Pulmonary artery endothelial cell (primary cell): ENCODE results near the gene MMP28. TPM values are rescaled to one million over a fixed set of nuclear protein-coding genes. Genes with fewer than 3 reads are reported as not detected.

Experiments
- DNase-seq: peaks from one replicate; pipeline ENCODE4 v3.0.0-alpha.2; 2011; ENCODE audit warnings: low read depth, low spot score
- total RNA-seq: library from RNA; depleted of rRNA; stranded (reverse); fragments of >200 nt; gene quantifications from 2 replicates; pipeline ENCODE4 v1.2.3, GENCODE V29; 2014

The MMP28 gene
- total RNA-seq, 1 donor from 2014 or later, result 7.2 TPM

DNA sequence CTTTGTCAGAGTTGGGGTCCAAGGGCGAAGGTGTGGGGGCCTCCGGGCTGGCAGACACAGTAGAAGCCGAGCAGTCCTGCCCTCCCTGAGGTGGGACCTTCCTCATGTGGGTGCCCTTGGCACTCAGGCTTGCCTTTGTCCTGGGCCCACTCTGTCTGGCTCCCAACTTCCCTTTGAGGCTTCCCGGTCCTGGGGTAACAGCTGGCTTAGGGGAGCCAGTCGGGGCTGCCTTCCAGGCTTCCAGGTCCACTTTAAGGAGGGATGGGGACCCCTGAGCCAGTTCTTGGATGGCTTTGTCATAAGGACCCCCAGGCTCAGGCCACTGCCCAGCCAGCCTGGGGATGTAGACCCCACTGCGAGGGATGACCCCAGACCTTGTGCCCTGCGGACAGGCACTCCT lies 50.2 kb downstream of the MMP28 start:
- no peak for DNase-seq

DNA sequence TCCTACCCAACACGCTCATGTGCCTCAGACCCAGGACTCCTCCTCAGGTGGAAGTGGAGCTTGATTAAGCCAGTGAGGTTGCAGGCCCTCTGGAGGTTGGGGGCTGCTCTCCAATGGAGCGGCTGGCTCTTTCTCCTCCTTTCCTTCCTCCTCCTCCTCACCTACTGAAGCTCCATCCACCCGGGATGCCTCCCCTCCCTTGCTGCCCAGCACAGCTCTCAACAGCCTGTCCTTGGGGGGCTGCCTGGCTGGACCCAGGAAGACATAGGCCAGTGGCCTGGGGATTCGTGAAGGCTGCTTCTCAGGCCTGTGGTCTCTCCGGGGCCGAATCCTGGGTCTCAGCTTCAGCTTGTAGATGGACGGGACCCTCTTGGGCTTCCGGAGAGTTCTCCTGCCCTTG lies 50.6 kb downstream of the MMP28 start:
- no peak for DNase-seq

DNA sequence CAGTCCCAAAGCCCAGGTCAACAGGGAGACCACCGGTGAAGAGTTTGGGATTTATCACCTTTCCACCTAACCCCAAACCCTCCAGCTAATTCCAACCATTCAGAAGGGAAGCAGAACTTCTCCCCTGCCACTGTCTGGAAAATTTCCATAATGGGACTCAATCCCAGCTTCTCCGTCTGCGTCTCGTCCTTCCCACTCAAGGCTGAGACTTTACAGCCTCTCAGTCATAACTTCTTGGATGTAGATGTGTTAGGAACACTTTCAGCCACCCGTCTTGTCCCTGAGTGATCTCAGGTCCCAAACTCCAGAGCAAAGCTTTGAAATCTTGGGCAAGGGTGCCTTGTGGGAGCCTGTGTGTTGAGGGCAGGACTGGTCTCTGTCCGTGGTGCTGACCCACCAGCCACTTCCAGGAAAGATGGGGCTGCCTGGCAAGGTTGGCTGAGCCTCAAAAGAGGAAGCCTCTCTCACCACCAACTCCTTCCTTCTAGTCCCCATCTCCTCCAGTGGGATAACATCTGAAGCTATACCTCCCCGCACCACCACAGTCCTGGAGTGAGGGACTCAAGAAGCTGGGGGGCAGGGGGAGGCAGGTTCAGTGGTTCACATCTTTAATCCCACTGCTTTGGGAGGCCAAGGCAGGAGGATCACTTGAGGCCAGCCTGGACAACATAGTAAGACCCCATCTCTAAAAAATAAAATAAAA lies 51.7 kb downstream of the MMP28 start:
- no peak for DNase-seq

DNA sequence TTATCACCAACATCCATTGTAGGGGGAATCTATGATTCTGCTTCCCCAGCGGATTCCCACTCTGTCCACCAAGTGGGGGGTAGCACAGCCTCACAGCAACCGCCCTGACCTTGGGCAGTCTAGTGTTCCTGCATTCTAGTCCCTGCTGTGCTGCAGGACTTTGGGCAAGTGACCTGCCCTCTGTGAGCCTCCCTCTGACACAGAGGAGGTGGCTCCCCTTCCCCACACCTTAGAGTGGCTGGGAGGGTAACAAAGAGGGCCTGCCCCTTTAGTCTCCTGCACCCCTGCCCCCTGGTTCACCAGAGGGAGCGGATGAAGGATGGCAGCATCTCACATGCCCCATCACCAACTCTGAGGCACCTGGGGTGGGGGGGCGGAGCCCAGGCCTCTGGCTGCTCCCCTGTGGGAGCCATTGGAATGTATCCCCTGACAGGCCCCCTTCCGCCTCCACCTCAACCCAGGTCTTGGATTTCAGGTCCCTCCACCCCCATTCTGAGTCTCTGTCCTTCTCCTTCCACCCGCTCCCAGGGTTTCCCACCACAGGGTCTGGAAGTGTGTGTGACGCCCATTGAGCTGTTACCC lies 52.5 kb downstream of the MMP28 start:
- DNase-seq, result no peak

DNA sequence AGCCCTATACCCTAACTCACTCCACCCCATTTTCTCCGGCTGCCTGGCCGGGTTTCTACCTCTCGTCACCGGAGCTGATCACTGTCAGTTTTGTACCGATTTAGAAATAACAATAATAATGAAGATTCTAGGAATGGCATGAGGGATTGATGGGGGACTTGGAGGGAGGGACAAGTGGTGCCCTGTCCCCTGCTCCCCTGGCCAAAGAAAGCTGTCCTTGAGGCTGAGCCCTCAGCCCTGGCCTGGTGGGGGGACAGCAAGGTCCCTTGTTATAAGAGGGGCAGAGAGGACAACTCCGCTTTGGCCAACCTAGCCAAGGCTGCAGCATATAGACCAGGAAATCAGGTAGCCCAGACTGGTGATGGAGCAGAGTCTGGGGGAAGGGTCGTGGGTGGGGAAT lies 52.9 kb downstream of the MMP28 start:
- no peak for DNase-seq

DNA sequence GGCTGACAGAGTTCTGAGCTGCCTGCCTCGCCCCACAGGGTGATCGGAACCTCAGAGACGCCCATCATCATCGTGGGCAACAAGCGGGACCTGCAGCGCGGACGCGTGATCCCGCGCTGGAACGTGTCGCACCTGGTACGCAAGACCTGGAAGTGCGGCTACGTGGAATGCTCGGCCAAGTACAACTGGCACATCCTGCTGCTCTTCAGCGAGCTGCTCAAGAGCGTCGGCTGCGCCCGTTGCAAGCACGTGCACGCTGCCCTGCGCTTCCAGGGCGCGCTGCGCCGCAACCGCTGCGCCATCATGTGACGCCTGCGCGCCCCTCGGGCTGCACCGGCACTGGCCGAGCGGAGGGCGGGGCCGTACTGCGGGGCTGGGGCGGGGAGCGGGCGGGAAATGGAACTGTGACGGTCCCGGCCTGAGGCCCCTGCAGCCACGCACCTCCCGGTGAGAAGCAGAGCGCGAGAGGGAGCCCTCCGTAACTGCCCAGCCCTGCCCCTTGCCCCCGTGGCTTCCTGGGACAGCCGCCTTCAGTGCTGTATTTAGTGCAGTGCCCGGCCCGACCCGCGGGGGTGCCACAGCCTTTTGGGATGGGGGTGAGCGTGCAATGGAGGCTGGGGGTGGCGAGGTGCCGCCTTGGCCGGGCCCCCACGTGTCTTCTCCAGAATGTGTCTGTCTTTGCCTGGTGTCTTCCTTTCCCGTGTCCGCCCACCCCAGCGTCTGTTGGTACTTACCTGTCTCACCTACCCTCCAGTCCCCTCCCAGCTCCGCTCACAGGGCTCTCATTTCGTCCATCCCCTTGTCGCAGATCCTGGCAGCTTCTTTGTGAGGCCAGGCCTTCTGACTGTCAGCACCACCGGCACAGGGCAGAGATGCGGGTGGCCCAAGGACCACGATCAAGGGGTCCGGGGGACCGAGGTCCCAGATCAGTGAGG lies 54.2 kb downstream of the MMP28 start:
- no peak for DNase-seq

DNA sequence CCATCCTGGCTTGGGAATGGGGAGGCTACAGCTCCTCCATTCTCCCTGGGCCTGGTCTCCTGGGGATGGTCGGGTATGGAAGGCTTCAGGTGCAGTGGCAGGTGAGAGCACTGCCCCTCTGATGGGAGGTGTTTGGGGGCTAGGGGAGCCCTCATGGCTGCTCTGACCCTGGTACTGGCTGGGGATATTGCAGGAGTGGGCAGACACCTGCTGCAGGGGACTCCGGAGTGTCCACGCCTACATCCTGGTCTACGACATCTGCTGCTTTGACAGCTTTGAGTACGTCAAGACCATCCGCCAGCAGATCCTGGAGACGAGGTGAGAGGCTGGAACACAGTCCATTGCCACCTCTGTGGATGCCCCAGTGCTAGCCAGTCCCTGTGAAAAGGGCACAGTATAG lies 55.2 kb downstream of the MMP28 start:
- DNase-seq, result no peak

DNA sequence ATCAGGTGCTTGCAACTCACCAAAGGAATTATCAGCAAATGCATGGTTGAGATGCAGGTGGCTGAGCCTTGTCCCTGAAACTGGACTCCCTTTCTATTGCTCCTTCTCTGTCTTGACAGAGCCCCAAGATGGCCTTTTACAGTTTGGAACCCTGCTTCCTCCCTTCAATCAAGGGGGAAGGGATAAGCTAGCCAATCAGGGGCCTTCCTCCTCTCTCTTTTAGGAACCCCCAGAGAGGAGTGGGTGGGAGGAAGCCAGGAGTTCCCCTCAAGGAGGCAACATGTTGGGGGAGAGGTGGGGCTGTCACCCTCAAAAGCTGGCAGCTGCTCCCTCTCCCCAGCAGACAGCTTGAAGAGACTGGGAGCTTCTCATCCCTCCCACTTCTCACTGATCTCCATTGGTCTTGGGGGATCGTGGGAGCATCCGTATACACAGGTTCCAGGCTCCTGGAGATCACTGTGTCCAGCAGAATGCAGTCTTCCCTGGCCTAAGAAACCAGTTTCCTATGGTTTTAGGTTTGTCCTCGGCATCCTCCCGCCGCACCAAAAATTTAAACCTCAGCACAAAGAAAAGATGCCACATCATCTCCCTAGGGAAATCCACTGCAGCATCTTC lies 56.8 kb downstream of the MMP28 start:
- no peak for DNase-seq

DNA sequence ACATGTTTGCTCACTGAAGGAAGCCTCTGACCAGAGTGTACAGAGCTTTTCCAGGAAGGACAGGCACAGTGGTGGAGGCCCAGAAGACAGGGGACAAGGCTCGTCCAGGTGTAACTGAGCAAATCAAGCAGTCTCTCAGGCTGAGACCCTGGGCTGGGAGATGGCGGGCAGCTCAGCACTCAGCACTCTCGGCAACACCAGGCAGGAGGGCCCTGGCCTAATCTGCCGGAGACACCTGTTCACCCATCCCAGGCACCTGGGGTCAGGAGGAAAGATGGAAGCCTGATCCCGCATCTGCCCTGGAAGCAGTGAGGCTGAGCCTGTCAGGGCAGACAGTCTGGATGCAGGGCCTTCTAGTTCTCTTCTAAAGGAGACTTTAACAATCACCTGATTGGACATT lies 59.2 kb downstream of the MMP28 start:
- DNase-seq, result no peak

DNA sequence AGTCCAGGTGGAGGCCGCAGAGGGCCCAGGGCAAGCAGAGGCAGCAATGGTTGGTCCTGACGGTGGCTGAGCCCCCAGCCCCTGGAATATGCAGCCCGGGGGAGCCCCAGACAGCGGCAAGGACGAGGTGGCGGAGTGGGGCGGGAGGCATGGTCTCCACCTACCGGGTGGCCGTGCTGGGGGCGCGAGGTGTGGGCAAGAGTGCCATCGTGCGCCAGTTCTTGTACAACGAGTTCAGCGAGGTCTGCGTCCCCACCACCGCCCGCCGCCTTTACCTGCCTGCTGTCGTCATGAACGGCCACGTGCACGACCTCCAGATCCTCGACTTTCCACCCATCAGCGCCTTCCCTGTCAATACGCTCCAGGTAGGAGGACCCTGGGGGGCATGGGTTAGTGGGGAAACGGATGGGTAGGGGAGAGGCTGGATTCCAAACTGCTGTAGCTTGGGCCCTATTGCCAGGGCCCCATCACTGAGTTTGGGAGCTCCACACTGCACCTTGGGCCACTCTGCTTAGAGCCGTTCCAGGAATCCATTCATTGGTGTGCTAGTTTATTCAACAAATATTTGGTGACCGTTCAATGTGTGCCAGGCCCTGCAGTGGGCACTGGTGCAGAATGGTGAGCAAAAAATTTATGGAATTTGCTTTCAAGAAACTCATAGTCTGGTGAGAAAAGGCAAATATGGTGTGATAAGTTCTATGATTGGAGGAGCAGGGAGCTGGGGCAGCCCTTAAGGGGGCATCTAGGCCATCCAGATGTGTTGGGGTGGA lies 60.2 kb downstream of the MMP28 start:
- no peak for DNase-seq

DNA sequence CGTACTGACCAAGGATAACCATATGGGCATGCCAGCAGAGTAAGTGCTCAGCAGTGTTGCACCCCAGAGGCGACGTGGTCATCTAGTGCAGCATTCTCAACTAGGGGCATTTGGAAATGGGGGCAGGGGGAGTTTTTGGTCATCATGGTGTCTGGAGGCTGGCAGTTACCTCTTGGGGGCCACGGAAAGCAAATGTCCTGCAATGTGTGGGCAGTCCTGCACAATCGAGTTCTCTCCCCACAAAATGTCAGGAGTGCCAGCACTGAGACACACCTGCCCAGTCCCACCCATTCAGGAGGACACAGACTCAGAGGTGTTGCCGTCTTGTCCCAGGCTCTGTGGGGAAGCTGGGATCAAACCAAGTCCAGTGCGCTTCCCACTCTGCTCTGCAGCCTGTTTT lies 61.0 kb downstream of the MMP28 start:
- no peak for DNase-seq

DNA sequence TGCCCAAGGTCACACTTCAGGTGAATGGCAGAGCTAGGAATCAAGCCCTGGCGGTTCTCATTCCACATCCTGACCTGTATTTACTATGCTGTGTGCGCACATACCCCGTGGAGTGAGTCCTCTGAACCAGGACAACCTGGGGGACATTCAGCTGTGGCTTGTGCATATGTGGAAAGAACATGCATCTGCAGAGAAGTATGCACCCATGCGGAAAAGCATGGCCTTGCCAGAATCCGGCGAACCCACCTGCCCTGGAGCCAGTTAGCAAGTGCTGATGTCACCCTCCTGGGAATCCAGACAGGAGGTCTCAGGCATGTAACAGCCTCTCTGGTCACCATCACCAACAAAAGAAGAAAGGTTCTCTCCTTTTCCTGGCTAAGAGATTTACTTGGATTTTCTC lies 62.1 kb downstream of the MMP28 start:
- no peak for DNase-seq

DNA sequence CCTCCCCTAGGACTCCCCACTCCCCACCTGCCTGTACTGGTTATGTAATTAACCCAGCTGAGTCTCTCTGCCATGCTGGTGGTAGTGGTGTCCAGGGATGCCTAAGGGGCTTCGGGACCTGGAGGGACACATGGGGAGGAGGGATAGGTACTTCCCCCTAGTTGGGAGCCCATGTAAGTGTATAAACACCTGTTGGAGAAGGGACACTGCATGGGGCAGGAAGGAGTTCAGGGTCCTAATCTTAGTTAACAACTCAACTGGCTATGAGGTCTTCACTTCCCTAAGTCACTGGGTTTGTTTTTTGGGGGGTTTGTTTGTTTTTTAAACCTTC lies 62.7 kb downstream of the MMP28 start:
- no peak for DNase-seq

DNA sequence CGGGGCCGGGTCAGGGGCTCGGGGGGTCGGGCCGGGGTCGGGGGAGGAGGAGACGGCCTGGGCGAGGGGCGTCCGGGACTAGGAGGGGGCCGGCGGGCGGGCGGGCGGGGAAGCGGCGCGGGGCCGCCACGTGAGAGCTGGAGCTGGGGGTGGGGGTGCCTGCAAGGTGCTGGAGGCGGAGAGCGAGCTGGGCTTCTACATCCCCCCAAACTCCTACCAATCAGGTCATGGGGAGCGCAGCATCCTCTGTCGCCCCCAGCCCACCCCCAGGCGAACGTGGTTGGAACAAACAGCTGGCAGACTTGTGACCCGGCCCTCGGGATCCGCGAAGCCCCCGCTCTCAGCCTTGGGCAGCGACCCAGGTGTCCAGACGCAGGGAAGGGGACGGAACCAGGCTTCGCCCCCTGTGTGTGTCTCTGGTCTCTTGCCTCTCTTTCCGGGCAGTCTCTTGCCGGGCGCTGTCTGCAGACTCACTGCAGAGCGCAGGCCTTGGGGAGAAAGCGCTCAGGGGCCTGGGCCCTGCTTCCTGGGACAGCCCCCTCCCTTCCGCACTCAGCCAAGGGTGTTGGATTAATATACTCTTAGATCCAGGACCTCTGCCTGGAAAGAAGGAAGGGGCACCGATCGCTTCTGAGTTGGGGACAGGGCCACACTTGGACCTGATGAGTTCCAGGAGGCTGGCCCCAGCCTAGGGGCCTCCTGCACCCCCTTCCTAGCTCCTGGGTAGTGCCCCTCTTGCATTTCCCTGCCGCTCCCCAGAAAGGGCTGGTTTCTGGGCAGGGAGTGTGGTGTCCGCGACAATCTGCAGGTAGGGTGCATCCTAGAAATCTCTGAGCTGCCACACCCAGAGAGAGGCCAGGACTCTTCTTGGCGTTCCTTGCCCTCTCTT lies 63.3 kb downstream of the MMP28 start:
- no peak for DNase-seq

DNA sequence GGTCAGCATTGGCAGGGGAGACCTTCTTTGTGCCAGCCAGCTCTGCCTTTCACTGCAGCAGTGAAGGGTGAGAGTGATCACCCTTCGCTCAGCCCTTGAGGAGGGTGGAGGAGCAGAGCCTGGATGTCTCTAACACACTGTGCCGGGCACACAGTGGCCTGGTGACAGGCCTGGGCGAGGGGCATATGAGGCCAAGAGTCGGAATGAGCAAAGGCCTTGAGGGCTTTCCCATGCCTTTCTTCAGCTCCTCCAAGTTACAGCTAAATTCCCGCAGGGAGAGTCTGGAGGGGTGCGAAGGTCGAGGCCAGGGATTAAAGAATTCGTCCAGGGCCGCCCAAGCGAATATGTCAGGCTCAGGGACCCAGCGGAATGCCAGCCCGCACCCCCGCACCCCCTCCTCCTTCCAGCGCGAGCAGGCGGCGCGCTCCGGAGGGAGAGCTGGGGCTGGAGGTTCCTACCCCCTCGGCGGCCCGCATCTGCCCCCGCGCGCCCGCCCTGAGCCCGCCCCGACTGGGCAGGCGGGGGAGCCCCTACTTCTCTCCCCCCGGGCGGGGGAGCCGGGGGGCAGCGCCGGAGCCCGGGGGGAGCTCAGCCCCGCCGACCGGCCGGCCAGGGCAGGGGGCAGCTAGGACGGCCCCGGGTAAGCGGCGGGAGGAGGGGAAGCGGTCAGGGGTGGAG lies 64.1 kb downstream of the MMP28 start, which contains the start of gene RASL10B:
Gene RASL10B (plus strand): TSS at position 401 of the 678 bp plus-strand sequence. CDS start 3,546 bp downstream, outside the sequence.
- no peak for DNase-seq

DNA sequence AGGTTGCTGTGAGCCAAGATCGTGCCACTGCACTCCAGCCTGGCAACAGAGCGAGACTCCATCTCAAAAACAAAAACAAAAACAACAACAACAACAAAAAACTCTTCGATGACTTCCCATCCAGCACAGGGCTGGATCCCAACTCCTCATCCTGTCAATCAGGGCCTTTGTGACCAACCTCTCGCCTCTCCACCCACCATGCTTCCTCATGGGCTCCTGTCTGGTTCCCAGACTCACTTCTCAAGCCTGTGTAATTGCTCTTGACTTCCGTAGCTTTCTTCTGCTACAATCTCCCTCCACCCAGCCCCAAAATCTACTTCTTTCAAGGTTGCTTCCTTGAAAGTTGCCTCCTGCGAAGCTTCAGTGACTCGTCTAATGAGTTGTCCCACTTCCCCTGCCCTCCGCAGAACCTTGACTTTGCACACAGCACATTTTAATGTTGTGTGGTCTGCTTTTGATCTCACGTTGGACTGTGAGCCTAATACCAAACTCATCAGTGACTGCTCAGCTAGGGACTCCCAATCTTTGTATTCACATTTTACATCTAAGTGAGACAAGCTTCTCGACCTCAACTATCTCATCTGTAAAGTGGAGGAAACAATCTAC lies 64.9 kb downstream of the MMP28 start:
- no peak for DNase-seq

DNA sequence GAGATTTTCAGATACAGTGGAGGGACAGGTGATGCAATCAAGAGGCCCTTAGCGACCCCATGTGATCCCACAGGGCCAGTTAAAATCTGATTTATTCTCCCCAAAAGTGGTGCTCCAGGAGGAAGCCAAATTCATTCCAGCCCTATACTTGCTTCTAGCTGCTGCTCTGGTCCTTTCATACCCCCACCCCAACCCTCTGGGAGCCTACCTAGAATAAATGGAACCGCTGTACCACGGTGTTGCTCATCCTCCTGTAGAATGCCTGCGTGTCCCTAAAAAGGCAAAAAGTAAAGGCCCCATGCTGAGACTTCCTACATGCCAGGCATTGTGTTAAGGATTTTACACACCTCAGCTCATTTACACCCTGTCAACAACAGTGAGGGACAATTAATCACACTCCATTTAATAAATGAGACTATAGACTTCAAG lies 66.0 kb downstream of the MMP28 start:
- no peak for DNase-seq

DNA sequence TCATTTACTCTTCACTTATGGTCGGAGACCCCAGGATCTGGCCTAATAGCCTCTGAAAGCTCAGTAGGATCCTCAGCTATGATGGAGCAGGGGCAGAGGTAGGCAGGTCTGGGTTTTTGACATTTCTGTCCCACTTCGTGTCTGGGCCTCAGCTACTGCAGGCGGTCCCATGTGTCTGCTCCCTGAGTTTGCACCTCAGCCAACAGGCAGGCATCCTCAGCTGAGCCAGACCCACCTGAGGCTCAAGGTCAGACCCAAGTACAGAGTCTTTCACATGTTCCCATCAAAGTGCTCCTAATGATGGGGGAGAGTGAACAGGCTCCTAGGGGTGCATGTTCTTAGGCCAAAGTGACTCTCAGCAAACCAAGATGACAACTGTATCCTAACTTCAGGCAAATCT lies 66.9 kb downstream of the MMP28 start:
- DNase-seq, result no peak

DNA sequence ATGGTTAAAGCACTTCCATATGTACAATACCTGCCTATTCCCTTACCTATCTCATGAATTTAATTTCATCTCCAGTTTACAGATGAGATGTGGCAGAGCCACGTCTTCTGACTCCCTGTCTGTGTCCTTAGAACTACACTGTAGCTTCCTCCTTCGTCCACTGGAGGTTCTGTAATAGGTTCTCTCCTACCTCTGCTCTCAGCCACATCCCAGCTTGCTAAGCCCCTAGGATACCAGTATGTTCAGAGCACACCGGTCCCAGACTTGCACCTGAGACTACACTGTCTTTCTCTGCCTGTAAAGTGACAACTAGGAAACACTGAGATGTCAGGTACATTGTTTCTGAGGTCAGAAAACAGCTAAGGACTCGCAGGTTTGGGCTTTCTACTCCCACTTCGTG lies 67.8 kb downstream of the MMP28 start:
- DNase-seq, result no peak
